ENCODE data around the gene RSF1.

The RSF1 gene

GRCh38 chr11:77800449-77800848 lies 20.1 kb downstream of the RSF1 start:
- no peak for TF ChIP-seq CTCF (IDR thresholded peaks at IDR 0.05; ENCODE audit: low read length, missing control alignments)

GRCh38 chr11:77799338-77799737 lies 21.2 kb downstream of the RSF1 start:
- H3K4me3 ChIP-seq (replicated peaks; ENCODE audit: low read depth, low read length): no peak overlapping the region
- peak; percentile 31 for DNase-seq (ENCODE audit: low read depth)
- no peak for TF ChIP-seq CTCF (IDR thresholded peaks at IDR 0.05; ENCODE audit: low read length, missing control alignments)

More at GRCh38 chr11:77800449-77800848, 20.1 kb downstream of the RSF1 start:
- H3K4me3 ChIP-seq (replicated peaks; ENCODE audit: low read depth, low read length): no peak overlapping the region
- no peak for DNase-seq (ENCODE audit: low read depth)

DNA sequence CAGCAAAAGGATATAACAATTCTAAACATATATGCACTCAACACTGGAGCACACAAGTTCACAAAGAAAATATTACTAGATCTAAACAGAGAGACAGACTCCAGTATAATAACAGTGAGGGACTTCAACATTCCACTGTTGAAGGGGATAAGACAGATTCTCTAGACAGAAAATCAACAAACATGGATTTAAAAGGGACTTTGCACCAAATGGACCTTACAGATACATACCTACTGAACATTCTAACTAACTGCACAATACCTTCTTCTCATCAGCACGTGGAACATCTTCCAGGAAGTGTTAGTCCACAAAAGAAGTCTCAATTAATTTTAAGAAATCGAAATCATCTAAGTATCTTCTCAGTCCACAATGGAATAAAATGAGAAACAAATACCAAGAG lies 26.6 kb downstream of the RSF1 start:
- TF ChIP-seq CTCF (IDR thresholded peaks at IDR 0.05; ENCODE audit: low read length, missing control alignments): no peak
- H3K4me3 ChIP-seq (replicated peaks; ENCODE audit: low read depth, low read length): no peak overlapping the region
- no peak for DNase-seq (ENCODE audit: low read depth)

DNA sequence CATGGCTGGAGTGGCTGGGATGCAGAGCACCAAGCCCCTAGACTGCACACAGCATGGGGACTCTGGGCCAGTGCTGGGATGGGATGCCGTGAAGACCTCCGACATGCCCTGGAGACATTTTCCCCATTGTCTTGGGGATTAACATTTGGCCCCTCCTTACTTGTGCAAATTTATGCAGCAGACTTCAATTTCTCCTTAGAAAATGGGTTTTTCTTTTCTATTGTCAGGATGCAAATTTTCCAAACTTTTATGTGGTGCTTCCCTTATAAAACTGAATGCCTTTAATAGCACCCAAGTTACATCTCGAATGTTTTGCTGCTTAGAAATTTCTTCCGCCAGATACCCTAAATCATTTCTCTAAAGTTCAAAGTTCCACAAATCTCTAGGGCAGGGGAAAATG lies 29.2 kb downstream of the RSF1 start:
- DNase-seq (ENCODE audit: low read depth): no peak
- TF ChIP-seq CTCF (IDR thresholded peaks at IDR 0.05; ENCODE audit: low read length, missing control alignments): no peak
- no peak overlapping the region for H3K4me3 ChIP-seq (replicated peaks; ENCODE audit: low read depth, low read length)

GRCh38 chr11:77789731-77790476 lies 30.6 kb downstream of the RSF1 start:
- no peak overlapping the region for H3K4me3 ChIP-seq (replicated peaks; ENCODE audit: low read depth, low read length)
- DNase-seq (ENCODE audit: low read depth): no peak
- TF ChIP-seq CTCF (IDR thresholded peaks at IDR 0.05; ENCODE audit: low read length, missing control alignments): no peak

GRCh38 chr11:77789061-77789730 lies 31.3 kb downstream of the RSF1 start:
- H3K4me3 ChIP-seq (replicated peaks; ENCODE audit: low read depth, low read length): no peak overlapping the region
- TF ChIP-seq CTCF (IDR thresholded peaks at IDR 0.05; ENCODE audit: low read length, missing control alignments): no peak
- no peak for DNase-seq (ENCODE audit: low read depth)
